Esophagus muscularis mucosa (tissue), 4 donors: ENCODE results near the gene PLA2G4B. TPM values are rescaled to one million over a fixed set of nuclear protein-coding genes. Genes with fewer than 3 reads are reported as not detected.

ENCODE experiments used
- DNase-seq: peaks from one replicate; pipeline ENCODE4 v3.0.0-alpha.2; 2017; ENCODE audit errors: extremely low spot score
- H3K27ac ChIP-seq, 4 donors: fragments of 200-600 bp; sonication (generic); replicated peaks in 1 of 4; 1 replicate in 3 of 4; 2 replicates in 1 of 4; pipeline ENCODE4 v1.5.1; 2016 to 2019; ENCODE audit warnings: mild to moderate bottlenecking in 1 of 4
- H3K27me3 ChIP-seq, 4 donors: fragments of 200-600 bp; sonication (generic); one replicate each; pipeline versions ENCODE4 v1.5.1 to v1.6.0; 2016 to 2019
- H3K36me3 ChIP-seq, 4 donors: fragments of 200-600 bp; sonication (generic); one replicate each; pipeline ENCODE4 v1.5.1; 2016 to 2019
- H3K4me1 ChIP-seq, 4 donors: fragments of 200-600 bp; sonication (generic); one replicate each; pipeline ENCODE4 v1.5.1; 2016 to 2019
- H3K4me3 ChIP-seq, 4 donors: fragments of 200-600 bp; sonication (generic); 1 replicate in 2 of 4; 2 replicates in 2 of 4; pipeline ENCODE4 v1.5.1; 2016 to 2019; ENCODE audit warnings: mild to moderate bottlenecking in 4 of 4, moderate library complexity in 1 of 4
- H3K9me3 ChIP-seq, 4 donors: fragments of 200-600 bp; sonication (generic); 1 replicate in 3 of 4; 2 replicates in 1 of 4; pipeline ENCODE4 v1.5.1; 2016 to 2019
- EP300 ChIP-seq: sonication (generic); formaldehyde crosslinking; IDR thresholded peaks from one replicate; pipeline ENCODE4 v1.6.1; 2017; ENCODE audit warnings: antibody characterized with exemption
- POLR2A ChIP-seq: fragments of 450-650 bp; IDR thresholded peaks from one replicate; pipeline ENCODE4 v1.6.1; 2017; ENCODE audit warnings: antibody characterized with exemption, moderate library complexity, mild to moderate bottlenecking, low read depth
- POLR2AphosphoS5 ChIP-seq, 2 donors: sonication (generic); formaldehyde crosslinking; IDR thresholded peaks; one replicate each; pipeline ENCODE4 v1.6.1; 2017; ENCODE audit warnings: antibody characterized with exemption in 2 of 2
- WGBS: methylation state at CpG from one replicate; pipeline ENCODE4 v1.1.5; 2018; 5-methylcytosine and 5-hydroxymethylcytosine counted together
- intact Hi-C: fragments of 100-400 bp; cut with DNase I; formaldehyde crosslinking; loops from one replicate; pipeline ENCODE4 v1.15.1; 2023
- total RNA-seq, 4 donors: library from RNA; depleted of rRNA; stranded (reverse); fragments of >200 nt; gene quantifications; one replicate each; pipeline versions ENCODE4 v1.1.0 to v1.2.1, GENCODE V29; 2016
- TF ChIP-seq, protein P1 (sequence below), 3 experiments: fragments of 200-600 bp in 2 of 3; fragments of 450-650 bp in 1 of 3; sonication (generic) in 2 of 3; IDR thresholded peaks; one replicate each; pipeline ENCODE4 v1.5.1; 2017 to 2019; ENCODE audit warnings: antibody characterized with exemption in 3 of 3, mild to moderate bottlenecking in 2 of 3, moderate library complexity in 1 of 3

Gene PLA2G4B
- total RNA-seq, 4 donors from 2014 or later = 0.91 to 6.6 (median 2.5) TPM

DNA sequence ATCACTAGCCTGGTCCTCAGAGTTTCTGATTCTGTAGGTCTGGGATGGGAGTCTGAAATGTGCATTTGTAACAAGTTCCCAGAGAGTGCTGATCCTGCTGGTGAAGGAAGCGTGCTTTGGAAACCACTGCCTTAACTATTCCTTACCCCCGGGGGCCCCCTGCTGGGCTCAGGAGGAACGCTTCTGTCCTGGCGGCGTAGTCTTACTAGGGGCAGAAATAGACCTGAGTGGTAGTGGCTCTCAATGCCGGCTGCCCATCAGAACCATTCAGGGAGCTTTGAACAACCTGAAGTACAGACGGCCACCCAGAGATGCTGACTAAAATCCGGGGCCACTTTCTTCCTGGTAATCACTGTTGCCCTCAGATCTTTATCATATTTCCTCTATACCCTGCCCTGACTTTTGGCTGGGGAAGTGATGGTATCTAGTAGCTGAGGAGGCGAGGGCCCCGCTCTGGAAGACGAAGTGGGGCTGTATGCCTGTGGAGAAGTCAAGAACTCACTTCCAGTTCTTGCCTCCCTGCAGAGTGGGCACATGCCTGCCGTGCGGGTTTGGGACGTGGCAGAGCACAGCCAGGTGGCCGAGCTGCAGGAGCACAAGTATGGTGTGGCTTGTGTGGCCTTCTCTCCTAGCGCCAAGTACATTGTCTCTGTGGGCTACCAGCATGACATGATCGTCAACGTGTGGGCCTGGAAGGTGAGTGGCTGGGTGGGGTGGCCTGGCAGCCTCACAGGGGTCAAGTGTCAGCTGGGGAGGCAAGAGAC is 27.0 kb upstream of the PLA2G4B start:
- H3K9me3 ChIP-seq = no peaks in the 10 kb centered on the region
- peak overlapping the region in 1 of 4 donors; percentile 31 for H3K27ac ChIP-seq
- intact Hi-C loops = loop anchor here (2.0 to 10.0 kb wide), 3 partner anchors 39 to 257 kb away; partner anchors contain the start of gene TYRO3
- TF ChIP-seq, protein P1, sequence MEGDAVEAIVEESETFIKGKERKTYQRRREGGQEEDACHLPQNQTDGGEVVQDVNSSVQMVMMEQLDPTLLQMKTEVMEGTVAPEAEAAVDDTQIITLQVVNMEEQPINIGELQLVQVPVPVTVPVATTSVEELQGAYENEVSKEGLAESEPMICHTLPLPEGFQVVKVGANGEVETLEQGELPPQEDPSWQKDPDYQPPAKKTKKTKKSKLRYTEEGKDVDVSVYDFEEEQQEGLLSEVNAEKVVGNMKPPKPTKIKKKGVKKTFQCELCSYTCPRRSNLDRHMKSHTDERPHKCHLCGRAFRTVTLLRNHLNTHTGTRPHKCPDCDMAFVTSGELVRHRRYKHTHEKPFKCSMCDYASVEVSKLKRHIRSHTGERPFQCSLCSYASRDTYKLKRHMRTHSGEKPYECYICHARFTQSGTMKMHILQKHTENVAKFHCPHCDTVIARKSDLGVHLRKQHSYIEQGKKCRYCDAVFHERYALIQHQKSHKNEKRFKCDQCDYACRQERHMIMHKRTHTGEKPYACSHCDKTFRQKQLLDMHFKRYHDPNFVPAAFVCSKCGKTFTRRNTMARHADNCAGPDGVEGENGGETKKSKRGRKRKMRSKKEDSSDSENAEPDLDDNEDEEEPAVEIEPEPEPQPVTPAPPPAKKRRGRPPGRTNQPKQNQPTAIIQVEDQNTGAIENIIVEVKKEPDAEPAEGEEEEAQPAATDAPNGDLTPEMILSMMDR (IDR thresholded peaks at IDR 0.05) = peak; percentile 89 to 96 (median 93)
- TF ChIP-seq EP300 (no peak), POLR2A (no peak), POLR2AphosphoS5 (IDR thresholded peaks at IDR 0.05) (peak; percentile 32 to 57)
- H3K4me3 ChIP-seq = no peak overlapping the region
- WGBS = 27% methylated on average over 11 of the region's 18 CpGs
- no peaks in the 10 kb centered on the region for H3K27me3 ChIP-seq
- peaks cover 9 to 49% (median 45%) of the 10 kb centered on the region in 4 donors for H3K36me3 ChIP-seq
- H3K4me1 ChIP-seq = peaks cover 8 to 43% (median 21%) of the 10 kb centered on the region in 4 donors
- DNase-seq = peak; percentile 95

DNA sequence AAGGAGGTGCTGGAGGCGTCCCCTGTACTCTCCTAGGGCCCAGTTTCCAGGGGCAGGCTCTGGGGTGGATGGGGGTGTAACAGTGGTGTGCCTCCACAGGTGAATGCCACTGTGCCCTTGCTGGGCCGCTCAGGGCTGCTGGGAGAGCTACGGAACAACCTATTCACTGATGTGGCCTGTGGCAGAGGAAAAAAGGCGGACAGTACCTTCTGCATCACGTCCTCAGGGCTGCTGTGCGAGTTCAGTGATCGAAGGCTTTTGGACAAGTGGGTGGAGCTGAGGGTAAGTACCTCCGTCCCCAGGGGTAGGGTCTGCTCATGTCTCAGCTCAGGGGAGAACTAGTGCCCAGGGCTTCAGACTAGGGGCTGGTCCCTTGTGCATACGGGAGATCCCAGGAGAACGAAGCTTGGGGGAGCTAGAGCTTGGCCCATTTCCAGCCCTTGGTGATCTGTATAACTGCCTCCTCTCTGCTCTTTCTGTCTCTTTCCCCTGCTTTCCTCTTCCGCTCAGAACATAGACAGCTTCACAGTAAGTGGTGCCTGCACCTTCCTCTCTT is 25.7 kb upstream of the PLA2G4B start:
- TF ChIP-seq POLR2A = no peak
- no peak for TF ChIP-seq POLR2AphosphoS5 (IDR thresholded peaks at IDR 0.05)
- TF ChIP-seq, protein P1 (IDR thresholded peaks at IDR 0.05) = no peak
- no peak for TF ChIP-seq EP300
- WGBS = 76% methylated on average over 5 of the region's 11 CpGs

DNA sequence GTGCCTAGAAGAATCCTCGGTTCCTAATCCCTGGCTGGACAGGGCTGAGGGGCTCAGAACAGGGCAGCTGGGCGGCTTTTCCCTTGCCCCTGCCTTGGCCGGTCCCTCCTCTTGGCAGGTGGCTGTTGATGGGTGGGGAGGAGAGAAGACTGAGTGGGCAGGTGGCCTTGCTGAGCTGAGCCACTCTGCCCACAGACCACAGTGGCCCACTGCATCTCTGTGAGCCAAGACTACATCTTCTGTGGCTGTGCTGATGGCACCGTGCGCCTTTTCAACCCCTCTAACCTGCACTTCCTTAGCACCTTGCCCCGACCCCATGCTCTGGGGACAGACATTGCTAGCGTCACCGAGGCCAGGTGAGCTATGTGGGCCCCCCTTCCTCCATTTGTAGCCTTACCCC is 25.2 kb upstream of the PLA2G4B start:
- Histone ChIP-seq H3K27ac (no peak overlapping the region), H3K36me3 (peaks cover 27 to 67% (median 63%) of the 10 kb centered on the region in 4 donors), H3K9me3 (no peaks in the 10 kb centered on the region), H3K4me1 (peaks cover 6 to 33% (median 14%) of the 10 kb centered on the region in 4 donors), H3K4me3 (no peak overlapping the region), H3K27me3 (no peaks in the 10 kb centered on the region)
- TF ChIP-seq, protein P1 (IDR thresholded peaks at IDR 0.05) = no peak
- TF ChIP-seq POLR2AphosphoS5 (IDR thresholded peaks at IDR 0.05) (no peak), POLR2A (no peak), EP300 (no peak)
- intact Hi-C loops = loop anchor here (10.0 kb wide), 2 partner anchors 209 to 259 kb away; partner anchors contain the start of gene TYRO3
- WGBS = 88% methylated on average over 8 of the region's 8 CpGs
- DNase-seq = no peak

More for the DNA sequence above, 25.7 kb upstream of the PLA2G4B start:
- no peaks in the 10 kb centered on the region for H3K9me3 ChIP-seq
- intact Hi-C loops = loop anchor here (10.0 kb wide), 2 partner anchors 208 to 258 kb away; partner anchors contain the start of gene TYRO3
- peaks cover 6 to 33% (median 14%) of the 10 kb centered on the region in 4 donors for H3K4me1 ChIP-seq
- H3K27me3 ChIP-seq = no peaks in the 10 kb centered on the region
- no peak for DNase-seq
- no peak overlapping the region for H3K4me3 ChIP-seq
- peaks cover 22 to 62% (median 58%) of the 10 kb centered on the region in 4 donors for H3K36me3 ChIP-seq
- no peak overlapping the region for H3K27ac ChIP-seq

DNA sequence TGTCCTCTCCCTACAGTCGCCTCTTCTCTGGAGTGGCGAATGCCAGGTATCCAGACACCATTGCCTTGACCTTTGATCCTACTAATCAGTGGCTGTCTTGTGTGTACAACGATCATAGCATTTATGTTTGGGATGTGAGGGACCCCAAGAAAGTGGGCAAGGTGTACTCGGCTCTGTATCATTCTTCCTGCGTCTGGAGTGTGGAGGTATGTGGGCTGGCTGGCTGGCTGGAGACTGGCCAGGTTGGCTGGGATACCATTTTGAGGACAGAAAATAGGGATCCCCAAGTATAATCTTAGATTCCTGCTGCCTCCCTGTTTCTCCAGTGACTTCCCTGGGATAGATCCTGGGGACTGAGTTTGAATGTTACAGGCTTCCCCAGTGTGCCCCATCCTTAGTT is 24.1 kb upstream of the PLA2G4B start:
- TF ChIP-seq, protein P1 (IDR thresholded peaks at IDR 0.05) = no peak
- no peak for TF ChIP-seq POLR2AphosphoS5 (IDR thresholded peaks at IDR 0.05)
- TF ChIP-seq POLR2A = no peak
- no peak for TF ChIP-seq EP300
- Histone ChIP-seq H3K27ac (no peak overlapping the region), H3K4me1 (peaks cover 6 to 23% (median 13%) of the 10 kb centered on the region in 4 donors), H3K36me3 (peaks cover 38 to 78% (median 74%) of the 10 kb centered on the region in 4 donors), H3K4me3 (no peak overlapping the region), H3K9me3 (no peaks in the 10 kb centered on the region), H3K27me3 (no peaks in the 10 kb centered on the region)
- intact Hi-C loops = loop anchor here (10.0 kb wide), 2 partner anchors 210 to 260 kb away; partner anchors contain the start of gene TYRO3
- WGBS = 90% methylated on average over 5 of the region's 5 CpGs
- DNase-seq = no peak
